HCT116 (cell line): ENCODE results near the gene OTOP1. TPM values are rescaled to one million over a fixed set of nuclear protein-coding genes. Genes with fewer than 3 reads are reported as not detected.

Experiments
- ATAC-seq: fragments of 200-7000 bp; cut with Tn5 transposase; 2 replicates; pipeline ENCODE4 v1.9.1; 2020; ENCODE audit warnings: mild to moderate bottlenecking, moderate library complexity
- BruUV-seq: library from RNA; stranded (reverse); fragments of 400-500 nt; replicated peaks from 2 replicates; lab custom pipeline; 2021; lab: Mats Ljungman, UMichigan
- CTCF ChIA-PET: fragments of 300-600 bp; sonication (Branson Sonifier 250); formaldehyde crosslinking; loops from one replicate; lab custom pipeline; 2021; ENCODE audit warnings: antibody characterized with exemption; lab: Charles Lee
- POLR2A ChIA-PET: fragments of 300-600, 350-600 bp; sonication (Branson Sonifier 250); formaldehyde crosslinking; loops from one replicate; lab custom pipeline; 2021; ENCODE audit warnings: antibody characterized with exemption; lab: Charles Lee
- RAD21 ChIA-PET, 2 experiments: fragments of 300-600 bp; sonication (Branson Sonifier 250); formaldehyde crosslinking; loops; one replicate each; lab custom pipeline; 2023; ENCODE audit warnings: low total read pairs in 2 of 2; ENCODE audit not compliant: uncharacterized antibody in 2 of 2, unreplicated experiment in 2 of 2, low non-redundant PET in 1 of 2; lab: Charles Lee
- DNase-seq: peaks from one replicate; pipeline ENCODE4 v3.0.0-alpha.2; 2010; ENCODE audit warnings: low read depth, low spot score
- H2AFZ ChIP-seq: fragments of 200-600 bp; shearing (Covaris generic), sonication (generic); 2 replicates; pipeline ENCODE4 v1.6.1; 2017; ENCODE audit warnings: low read depth, mixed run types, mixed read lengths, antibody characterized with exemption, low read length; ENCODE audit not compliant: poor library complexity, severe bottlenecking
- H3K27ac ChIP-seq: 2 replicates; pipeline ENCODE4 v1.5.1; 2012; ENCODE audit warnings: low read depth, low read length
- H3K27me3 ChIP-seq: fragments of 200-600 bp; sonication (generic); 2 replicates; pipeline ENCODE4 v1.6.1; 2016; ENCODE audit warnings: mixed run types, low read length, mixed read lengths; ENCODE audit not compliant: insufficient read depth
- H3K36me3 ChIP-seq, 2 experiments: fragments of 200-500 bp in 1 of 2; fragments of 200-600 bp in 1 of 2; sonication (Bioruptor generic) in 1 of 2; sonication (generic) in 1 of 2; 2 replicates each; pipeline versions ENCODE4 v1.5.1 to v1.6.1; 2014 to 2016; ENCODE audit warnings: low read length in 2 of 2, inconsistent platforms in 1 of 2, mixed read lengths in 1 of 2, mixed run types in 1 of 2; ENCODE audit not compliant: insufficient read depth in 2 of 2, control insufficient read depth in 1 of 2
- H3K4me1 ChIP-seq, 2 experiments: fragments of 200-600 bp in 1 of 2; sonication (generic) in 1 of 2; 2 replicates each; pipeline versions ENCODE4 v1.5.1 to v1.6.1; 2012 to 2017; ENCODE audit warnings: low read length in 2 of 2, inconsistent platforms in 1 of 2, mild to moderate bottlenecking in 1 of 2, mixed read lengths in 1 of 2, mixed run types in 1 of 2, moderate library complexity in 1 of 2; ENCODE audit not compliant: insufficient read depth in 2 of 2, control insufficient read depth in 1 of 2
- H3K4me2 ChIP-seq: fragments of 200-600 bp; sonication (generic); 2 replicates; pipeline ENCODE4 v1.6.1; 2017; ENCODE audit warnings: mixed run types, low read length, mixed read lengths
- H3K4me3 ChIP-seq, 2 experiments: fragments of 200-600 bp in 1 of 2; sonication (generic) in 1 of 2; replicated peaks in 1 of 2; 2 replicates each; pipeline ENCODE4 v1.5.1; 2011 to 2016; ENCODE audit warnings: low read length in 2 of 2, control low read depth in 1 of 2, low read depth in 1 of 2, mild to moderate bottlenecking in 1 of 2, mixed read lengths in 1 of 2, mixed run types in 1 of 2
- H3K79me2 ChIP-seq: fragments of 200-600 bp; sonication (generic); 2 replicates; pipeline ENCODE4 v1.6.1; 2017; ENCODE audit warnings: mild to moderate bottlenecking, mixed run types, low read length, moderate library complexity, mixed read lengths; ENCODE audit not compliant: insufficient read depth
- H3K9ac ChIP-seq: fragments of 200-600 bp; sonication (generic); 2 replicates; pipeline ENCODE4 v1.6.1; 2016; ENCODE audit warnings: low read length, mixed read lengths
- H3K9me2 ChIP-seq: fragments of 200-600 bp; sonication (generic), shearing (Covaris generic); 2 replicates; pipeline ENCODE4 v1.6.1; 2017; ENCODE audit warnings: mixed run types, mild to moderate bottlenecking, moderate library complexity; ENCODE audit not compliant: insufficient read depth
- H3K9me3 ChIP-seq, 2 experiments: fragments of 200-500 bp in 1 of 2; fragments of 200-600 bp in 1 of 2; sonication (Bioruptor generic) in 1 of 2; sonication (generic) in 1 of 2; 2 replicates each; pipeline ENCODE4 v1.6.1; 2014 to 2017; ENCODE audit warnings: low read length in 2 of 2, mixed read lengths in 2 of 2, inconsistent platforms in 1 of 2, low read depth in 1 of 2, mild to moderate bottlenecking in 1 of 2, mixed run types in 1 of 2, moderate library complexity in 1 of 2; ENCODE audit not compliant: control insufficient read depth in 1 of 2, insufficient read depth in 1 of 2
- H4K20me1 ChIP-seq: fragments of 200-600 bp; sonication (generic), shearing (Covaris generic); 2 replicates; pipeline ENCODE4 v1.6.1; 2017; ENCODE audit warnings: mixed run types, mild to moderate bottlenecking, moderate library complexity; ENCODE audit not compliant: insufficient read depth
- ATF3 ChIP-seq: IDR thresholded peaks from 2 replicates; pipeline ENCODE4 v1.6.1; 2012
- EGR1 ChIP-seq: IDR thresholded peaks from 2 replicates; pipeline ENCODE4 v1.6.1; 2012; ENCODE audit warnings: low read depth
- EZH2 ChIP-seq: fragments of 200-600 bp; sonication (generic); IDR thresholded peaks from 2 replicates; pipeline ENCODE4 v1.6.1; 2017; ENCODE audit warnings: antibody characterized with exemption, mixed run types
- EZH2phosphoT487 ChIP-seq: fragments of 200-600 bp; IDR thresholded peaks from 2 replicates; pipeline ENCODE4 v1.6.1; 2018; ENCODE audit warnings: antibody characterized with exemption, borderline replicate concordance
- FOSL1 ChIP-seq: IDR thresholded peaks from 2 replicates; pipeline ENCODE4 v1.6.1; 2012; ENCODE audit warnings: low read depth
- MAX ChIP-seq: IDR thresholded peaks from 2 replicates; pipeline ENCODE4 v1.6.1; 2012
- POLR2A ChIP-seq: IDR thresholded peaks from 2 replicates; pipeline ENCODE4 v1.7.0; 2011; ENCODE audit warnings: borderline replicate concordance; ENCODE audit not compliant: insufficient read depth, insufficient read length; ENCODE audit errors: extremely low read depth
- POLR2AphosphoS5 ChIP-seq: IDR thresholded peaks from 2 replicates; pipeline ENCODE4 v1.6.1; 2011; ENCODE audit warnings: mild to moderate bottlenecking, low read depth, low read length, moderate library complexity
- RAD21 ChIP-seq: IDR thresholded peaks from 2 replicates; pipeline ENCODE4 v1.6.1; 2012; ENCODE audit warnings: low read depth, mild to moderate bottlenecking
- SP1 ChIP-seq: IDR thresholded peaks from 2 replicates; pipeline ENCODE4 v1.6.1; 2012; ENCODE audit warnings: low read depth
- TCF7L2 ChIP-seq: IDR thresholded peaks from 2 replicates; pipeline ENCODE4 v1.7.0; 2011; ENCODE audit warnings: borderline replicate concordance, inconsistent platforms; ENCODE audit not compliant: insufficient read depth, insufficient read length; ENCODE audit errors: extremely low read depth
- ZFX ChIP-seq: fragments of 450-650 bp; IDR thresholded peaks from 2 replicates; pipeline ENCODE4 v1.6.1; 2017
- ZNF274 ChIP-seq: fragments of 200-500 bp; sonication (Bioruptor generic); IDR thresholded peaks from 2 replicates; pipeline ENCODE4 v1.6.1; 2014; ENCODE audit warnings: mild to moderate bottlenecking, low read depth, low read length, inconsistent platforms
- intact Hi-C: fragments of 100-400 bp; cut with micrococcal nuclease; formaldehyde crosslinking; loops from 2 replicates; pipeline ENCODE4 v1.10.0; 2022
- total RNA-seq: library from RNA; stranded (reverse); gene quantifications from one replicate; pipeline ENCODE4 v1.2.1, GENCODE V29; 2021; ENCODE audit not compliant: unreplicated experiment

The OTOP1 gene
- total RNA-seq, 1 experiment from 2014 or later = not detected

- H3K27me3 ChIP-seq = no peaks in the 10 kb centered on the region
- no peaks in the 10 kb centered on the region for H3K79me2 ChIP-seq
- intact Hi-C loops = no loop called here
- TF ChIP-seq SP1 (no peak), MAX (no peak), POLR2AphosphoS5 (no peak), EZH2 (no peak)
- H3K4me1 ChIP-seq = no peaks in the 10 kb centered on the region
- H3K4me3 ChIP-seq = no peak overlapping the region
- no peak for ATAC-seq
- H3K36me3 ChIP-seq = peaks cover 38 to 45% of the 10 kb centered on the region in 2 experiments
- DNase-seq = no peak
- BruUV-seq = no TSS peak
- CTCF ChIA-PET = no interaction called here
- no peaks in the 10 kb centered on the region for H3K9me3 ChIP-seq
- no peak overlapping the region for H2AFZ ChIP-seq
- H3K9me2 ChIP-seq = no peaks in the 10 kb centered on the region
- H4K20me1 ChIP-seq = no peaks in the 10 kb centered on the region
- H3K27ac ChIP-seq = no peak overlapping the region
- POLR2A ChIA-PET = interaction anchor here (1.3 kb wide), 1 partner anchor 17 kb away, joined by 3 read pairs; no protein-coding TSS in a partner anchor
- H3K4me2 ChIP-seq = no peak overlapping the region
- RAD21 ChIA-PET = no interaction called here
- H3K9ac ChIP-seq = no peak overlapping the region
These were observed 42.0 kb upstream of the OTOP1 start for GRCh38 chr4:4268776-4269175.

- no peak overlapping the region for H3K9ac ChIP-seq
- H3K27me3 ChIP-seq = no peaks in the 10 kb centered on the region
- CTCF ChIA-PET = interaction anchor here (0.7 kb wide), 1 partner anchor 85 kb away, joined by 3 read pairs; no protein-coding TSS in a partner anchor
- RAD21 ChIA-PET = no interaction called here
- H3K9me2 ChIP-seq = no peaks in the 10 kb centered on the region
- ATAC-seq = no peak
- H3K4me2 ChIP-seq = no peak overlapping the region
- no peak overlapping the region for H3K4me3 ChIP-seq
- H4K20me1 ChIP-seq = no peaks in the 10 kb centered on the region
- TF ChIP-seq ZFX (no peak), RAD21 (no peak), EZH2phosphoT487 (no peak), ZNF274 (no peak), FOSL1 (no peak), ATF3 (no peak), EGR1 (no peak), POLR2A (no peak), TCF7L2 (no peak), EZH2 (no peak)
- no peak overlapping the region for H3K27ac ChIP-seq
- BruUV-seq = no TSS peak
- H3K9me3 ChIP-seq = no peaks in the 10 kb centered on the region
- no peak for DNase-seq
- no peaks in the 10 kb centered on the region for H3K4me1 ChIP-seq
- H3K36me3 ChIP-seq = peaks cover 30 to 37% of the 10 kb centered on the region in 2 experiments
- POLR2A ChIA-PET = no interaction called here
- no peak overlapping the region for H2AFZ ChIP-seq
- intact Hi-C loops = no loop called here
- no peaks in the 10 kb centered on the region for H3K79me2 ChIP-seq
These were observed 41.3 kb upstream of the OTOP1 start for GRCh38 chr4:4267981-4268380.
